ENCODE measurements around the gene SEZ6.

GRCh38 chr17:29038085-29038795 is 32.4 kb upstream of the SEZ6 start:
- TF ChIP-seq CTCF (IDR thresholded peaks at IDR 0.05) (no peak), POLR2AphosphoS5 (IDR thresholded peaks at IDR 0.05) (no peak)

All from breast epithelium (tissue), 3 donors.